AG09309 (cell line): ENCODE measurements around the gene FBP2.

Experiments
- DNase-seq: peaks from one replicate; pipeline ENCODE4 v3.0.0-alpha.2; 2010; ENCODE audit warnings: low read depth
- H3K4me3 ChIP-seq: 2 replicates; pipeline ENCODE4 v1.5.1; 2011; ENCODE audit warnings: mild to moderate bottlenecking, low read depth, low read length, moderate library complexity; ENCODE audit not compliant: control insufficient read depth
- TF ChIP-seq, protein P1 (sequence below): IDR thresholded peaks from 2 replicates; pipeline ENCODE4 v1.5.1; 2011; ENCODE audit warnings: mild to moderate bottlenecking, low read depth, low read length, inconsistent platforms; ENCODE audit not compliant: insufficient read depth, control insufficient read depth; ENCODE audit errors: missing control alignments

The FBP2 gene

DNA sequence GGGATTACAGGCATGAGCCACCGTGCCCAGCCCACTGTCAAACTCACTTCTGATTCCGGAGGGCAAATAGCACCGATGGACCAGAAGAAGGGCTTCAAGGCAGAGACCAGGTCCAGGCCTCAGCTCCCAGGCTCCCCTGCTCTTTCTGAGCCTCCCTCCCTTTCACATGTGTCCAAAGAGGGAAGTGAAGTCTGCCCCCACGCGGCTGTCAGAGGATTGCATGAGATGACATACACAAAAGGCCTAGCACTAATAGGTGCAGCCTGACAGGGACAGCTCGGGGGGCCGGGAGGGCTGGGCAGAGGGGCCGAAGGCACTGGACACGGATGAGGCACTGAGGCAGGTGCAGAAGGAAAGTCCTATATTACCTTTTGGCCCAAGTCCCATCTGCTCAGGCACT lies 29.6 kb upstream of the FBP2 start:
- no peak for DNase-seq
- TF ChIP-seq, protein P1, sequence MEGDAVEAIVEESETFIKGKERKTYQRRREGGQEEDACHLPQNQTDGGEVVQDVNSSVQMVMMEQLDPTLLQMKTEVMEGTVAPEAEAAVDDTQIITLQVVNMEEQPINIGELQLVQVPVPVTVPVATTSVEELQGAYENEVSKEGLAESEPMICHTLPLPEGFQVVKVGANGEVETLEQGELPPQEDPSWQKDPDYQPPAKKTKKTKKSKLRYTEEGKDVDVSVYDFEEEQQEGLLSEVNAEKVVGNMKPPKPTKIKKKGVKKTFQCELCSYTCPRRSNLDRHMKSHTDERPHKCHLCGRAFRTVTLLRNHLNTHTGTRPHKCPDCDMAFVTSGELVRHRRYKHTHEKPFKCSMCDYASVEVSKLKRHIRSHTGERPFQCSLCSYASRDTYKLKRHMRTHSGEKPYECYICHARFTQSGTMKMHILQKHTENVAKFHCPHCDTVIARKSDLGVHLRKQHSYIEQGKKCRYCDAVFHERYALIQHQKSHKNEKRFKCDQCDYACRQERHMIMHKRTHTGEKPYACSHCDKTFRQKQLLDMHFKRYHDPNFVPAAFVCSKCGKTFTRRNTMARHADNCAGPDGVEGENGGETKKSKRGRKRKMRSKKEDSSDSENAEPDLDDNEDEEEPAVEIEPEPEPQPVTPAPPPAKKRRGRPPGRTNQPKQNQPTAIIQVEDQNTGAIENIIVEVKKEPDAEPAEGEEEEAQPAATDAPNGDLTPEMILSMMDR, result peak; percentile 55
- no peak overlapping the region for H3K4me3 ChIP-seq

DNA sequence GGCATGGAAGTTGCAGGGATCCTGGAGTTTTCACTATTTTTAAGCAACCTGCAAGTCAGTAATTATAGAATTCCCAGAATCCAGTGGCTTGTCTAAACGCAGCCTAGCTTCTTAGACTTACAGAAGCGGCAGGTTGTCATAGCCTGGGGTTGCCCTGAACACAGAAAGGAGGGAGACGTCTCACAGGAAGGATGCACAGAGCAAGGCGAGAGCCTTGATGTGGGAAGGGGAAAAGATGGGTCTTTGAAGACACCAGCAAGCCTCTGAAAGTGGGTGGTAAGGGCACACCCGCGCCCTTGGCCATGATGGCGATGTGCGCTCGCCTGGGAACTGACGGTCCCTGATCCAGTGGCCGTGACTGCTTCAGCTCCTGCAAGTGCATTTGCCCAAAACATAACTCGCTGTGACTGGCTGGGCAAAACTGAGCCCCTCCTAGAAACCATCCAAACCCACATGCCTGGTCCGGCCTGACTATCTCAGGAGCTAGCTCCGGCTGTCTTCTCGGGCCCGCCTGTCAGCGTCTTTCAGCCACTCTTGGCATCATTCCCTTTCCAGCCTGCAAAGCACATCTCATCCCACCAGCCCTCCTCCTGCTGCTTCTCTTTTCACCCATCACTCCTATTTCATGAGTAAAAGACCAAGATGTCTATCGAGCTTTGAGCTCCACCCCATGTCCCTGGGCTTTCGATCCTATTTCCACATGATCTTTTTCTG lies 28.6 kb upstream of the FBP2 start:
- no peak overlapping the region for H3K4me3 ChIP-seq
- no peak for DNase-seq
- TF ChIP-seq, protein P1, result no peak

DNA sequence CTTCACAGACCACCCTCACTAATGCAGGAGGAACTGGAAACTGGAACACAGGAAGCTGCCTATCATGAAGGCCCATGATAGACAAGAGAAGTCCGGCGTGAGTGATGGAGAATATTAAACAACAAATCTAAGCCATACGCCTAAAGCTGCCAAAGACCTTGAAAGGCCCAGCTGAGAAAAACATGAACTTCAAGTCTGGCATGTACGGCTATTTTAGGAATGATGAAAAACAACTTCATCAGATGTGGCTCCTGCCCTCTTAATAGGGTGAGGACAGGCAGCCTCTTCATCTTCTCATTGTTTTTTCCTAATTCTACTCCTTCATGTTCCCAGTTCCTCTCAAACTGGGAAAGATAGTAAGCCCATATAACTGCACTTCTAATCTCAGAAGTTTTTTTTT lies 25.4 kb upstream of the FBP2 start:
- DNase-seq, result no peak
- TF ChIP-seq, protein P1, result no peak

DNA sequence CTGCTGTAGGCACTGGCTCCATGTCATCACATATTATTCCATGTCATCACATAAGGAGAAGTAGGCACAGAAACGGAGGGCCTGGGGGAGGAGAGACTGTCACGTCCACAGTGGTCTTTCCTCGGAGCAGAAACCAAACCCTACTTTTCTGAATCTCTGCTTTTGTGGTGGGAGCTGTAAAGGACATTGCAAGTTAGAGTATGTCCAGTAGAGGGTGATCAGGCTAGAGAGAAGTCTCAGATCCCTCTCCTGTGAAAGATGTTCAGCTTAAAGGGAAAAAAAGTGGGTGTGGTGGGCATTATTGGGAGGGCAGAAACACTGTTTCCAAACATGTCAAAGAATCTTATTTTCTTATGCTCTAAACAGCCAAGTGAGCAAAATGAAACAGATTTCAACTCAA lies 19.4 kb upstream of the FBP2 start:
- no peak for DNase-seq
- TF ChIP-seq, protein P1, result peak; percentile 19

More for the DNA sequence above, 25.4 kb upstream of the FBP2 start:
- no peak overlapping the region for H3K4me3 ChIP-seq

DNA sequence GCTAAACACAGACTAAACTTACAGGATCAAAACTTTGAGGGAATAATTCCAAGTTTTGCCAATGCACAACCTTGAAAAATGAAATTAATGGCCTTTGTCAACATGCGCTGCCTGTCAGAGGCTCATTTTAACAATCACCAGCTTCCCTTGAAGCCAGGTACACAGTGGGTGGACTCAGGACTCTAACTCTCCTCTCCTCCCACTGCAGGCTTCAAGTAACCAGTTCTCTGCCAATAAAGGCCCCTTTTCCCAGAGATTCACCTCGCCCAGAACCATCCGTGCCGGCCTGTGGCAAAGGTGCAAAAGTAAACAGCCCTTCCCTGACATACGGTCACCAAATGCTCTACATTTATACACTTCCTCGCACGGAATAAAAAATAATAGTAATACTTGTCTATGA lies 18.4 kb upstream of the FBP2 start:
- TF ChIP-seq, protein P1, result no peak

More for the DNA sequence above, 19.4 kb upstream of the FBP2 start:
- H3K4me3 ChIP-seq, result no peak overlapping the region

DNA sequence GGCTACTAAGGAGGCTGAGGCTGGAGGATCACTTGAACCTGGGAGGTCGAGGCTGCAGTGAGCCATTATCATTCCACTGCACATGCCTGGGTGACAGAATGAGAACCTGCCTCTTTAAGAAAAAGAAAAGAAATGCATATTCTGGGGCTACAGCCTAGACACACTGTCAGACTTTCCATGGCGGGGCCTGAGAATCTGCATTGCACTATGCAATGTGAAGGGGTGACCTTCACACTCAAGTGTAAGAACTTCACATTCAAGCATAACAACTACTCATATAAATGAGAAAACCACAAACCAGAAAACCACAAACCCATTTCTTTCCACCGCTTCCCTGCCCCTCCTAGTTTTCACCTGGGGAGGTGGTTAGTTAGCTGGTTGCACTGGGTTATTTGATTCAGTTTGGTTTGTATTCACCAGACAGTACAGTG lies 18.0 kb upstream of the FBP2 start:
- no peak for DNase-seq
- TF ChIP-seq, protein P1, result no peak
- H3K4me3 ChIP-seq, result no peak overlapping the region

More for the DNA sequence above, 18.4 kb upstream of the FBP2 start:
- DNase-seq, result no peak
- no peak overlapping the region for H3K4me3 ChIP-seq
